Left cardiac atrium (tissue), 4 donors: ENCODE data around the gene AMOTL2. TPM values are rescaled to one million over a fixed set of nuclear protein-coding genes. Genes with fewer than 3 reads are reported as not detected.

Experiments
- ATAC-seq, 2 donors: fragments of 200-7000 bp; cut with Tn5 transposase; one replicate each; pipeline ENCODE4 v1.9.1; 2020; ENCODE audit warnings: mild to moderate bottlenecking in 2 of 2, moderate library complexity in 2 of 2
- DNase-seq: peaks from one replicate; pipeline ENCODE4 v3.0.0-alpha.2; 2020
- intact Hi-C, 2 donors: fragments of 100-400 bp; cut with DNase I; formaldehyde crosslinking; loops; one replicate each; pipeline versions ENCODE4 v1.14.1 to v1.15.1; 2022 to 2023
- total RNA-seq, 2 donors: library from RNA; stranded (reverse); fragmentation: NEBNext Ultra II Directional; extraction: Animal tissue kit (Norgen Biotek cat#: 25700); gene quantifications; one replicate each; pipeline ENCODE4 v1.2.1, GENCODE V29; 2021
- donor health status: DM: no; HTN: yes; CAD: no.
- donor health status: DM: no; HTN: yes; CAD: no; lungs with severe emphysema.
- donor health status: DM: yes; HTN: yes; CAD: no.
- donor health status: Dilated cardiomyopathy.

Gene AMOTL2
- total RNA-seq, 2 donors from 2014 or later, result 47.9 to 59.3 TPM

GRCh38 chr3:134369861-134370596 lies 4.2 kb downstream of the AMOTL2 start:
- peak; percentile 3 for DNase-seq
- intact Hi-C loops, result loop anchor here (5.0 to 10.0 kb wide), 3 partner anchors 58 to 105 kb away; no protein-coding TSS in a partner anchor
- no peak for ATAC-seq

GRCh38 chr3:134369231-134369741 lies 5.0 kb downstream of the AMOTL2 start:
- intact Hi-C loops, result no loop called here
- no peak for DNase-seq

GRCh38 chr3:134368751-134369105 lies 5.5 kb downstream of the AMOTL2 start:
- intact Hi-C loops, result no loop called here
- ATAC-seq (no peak), DNase-seq (no peak)

More at GRCh38 chr3:134369231-134369741, 5.0 kb downstream of the AMOTL2 start:
- no peak for ATAC-seq

GRCh38 chr3:134367869-134368750 lies 6.1 kb downstream of the AMOTL2 start:
- intact Hi-C loops, result no loop called here
- ATAC-seq (no peak), DNase-seq (no peak)

GRCh38 chr3:134366928-134367811 lies 7.1 kb downstream of the AMOTL2 start:
- intact Hi-C loops, result no loop called here
- DNase-seq (peak; percentile 53), ATAC-seq (peak in 1 of 2 donors; percentile 2)

- DNase-seq, result no peak
- intact Hi-C loops, result no loop called here
These were observed 7.9 kb downstream of the AMOTL2 start for GRCh38 chr3:134366221-134366927.

GRCh38 chr3:134365766-134366065 lies 8.5 kb downstream of the AMOTL2 start:
- DNase-seq (no peak), ATAC-seq (no peak)
- intact Hi-C loops, result no loop called here

More at GRCh38 chr3:134366221-134366927, 7.9 kb downstream of the AMOTL2 start:
- ATAC-seq, result no peak

- DNase-seq (no peak), ATAC-seq (no peak)
- intact Hi-C loops, result no loop called here
These were observed 9.1 kb downstream of the AMOTL2 start for GRCh38 chr3:134364936-134365765.

GRCh38 chr3:134364061-134364935 lies 9.9 kb downstream of the AMOTL2 start:
- peak; percentile 92 to 94 for ATAC-seq
- intact Hi-C loops, result no loop called here
- peak; percentile 95 for DNase-seq

GRCh38 chr3:134363381-134363755 lies 10.9 kb downstream of the AMOTL2 start:
- intact Hi-C loops, result no loop called here
- DNase-seq, result no peak

GRCh38 chr3:134362670-134363380 lies 11.4 kb downstream of the AMOTL2 start:
- intact Hi-C loops, result no loop called here
- ATAC-seq (no peak), DNase-seq (peak; percentile 6)

More at GRCh38 chr3:134363381-134363755, 10.9 kb downstream of the AMOTL2 start:
- ATAC-seq, result peak in 1 of 2 donors; percentile 0

- DNase-seq, result peak; percentile 7
These were observed 12.0 kb downstream of the AMOTL2 start for GRCh38 chr3:134362221-134362620.

GRCh38 chr3:134361162-134361835 lies 12.9 kb downstream of the AMOTL2 start:
- intact Hi-C loops, result no loop called here
- ATAC-seq, result no peak
- peak; percentile 32 for DNase-seq

More at GRCh38 chr3:134362221-134362620, 12.0 kb downstream of the AMOTL2 start:
- ATAC-seq, result no peak
- intact Hi-C loops, result no loop called here

- DNase-seq (peak; percentile 31), ATAC-seq (no peak)
- intact Hi-C loops, result no loop called here
These were observed 14.2 kb downstream of the AMOTL2 start for GRCh38 chr3:134360046-134360445.
